Measurements from ENCODE around the gene PTGES2.

PTGES2 gene

DNA sequence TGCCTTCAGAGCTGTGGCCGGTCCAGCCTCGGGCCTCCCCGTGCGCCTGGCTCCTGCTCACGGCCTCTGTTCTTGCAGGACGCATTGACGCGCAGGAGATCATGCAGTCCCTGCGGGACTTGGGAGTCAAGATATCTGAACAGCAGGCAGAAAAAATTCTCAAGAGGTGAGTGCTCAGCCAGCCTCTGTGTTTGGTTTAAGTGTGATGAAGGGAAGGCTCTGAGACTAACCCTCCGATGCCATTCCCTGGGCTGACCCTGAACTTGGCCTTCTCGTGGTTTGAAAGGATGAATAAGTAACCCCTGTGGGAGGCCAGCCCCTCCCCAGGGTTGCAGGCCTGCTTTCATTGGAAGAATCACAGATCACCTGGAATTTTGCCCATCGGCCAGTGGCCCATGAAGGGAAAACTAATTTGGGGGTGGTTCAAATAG is 26.3 kb downstream of the PTGES2 start:
- peak overlapping the region; percentile 86 to 88 for H3K27ac ChIP-seq
- peaks cover 0 to 53% (median 43%) of the 10 kb centered on the region in 4 donors for H3K4me1 ChIP-seq
- H3K9me3 ChIP-seq: no peaks in the 10 kb centered on the region
- H3K4me3 ChIP-seq: no peak overlapping the region
- TF ChIP-seq, protein P1, sequence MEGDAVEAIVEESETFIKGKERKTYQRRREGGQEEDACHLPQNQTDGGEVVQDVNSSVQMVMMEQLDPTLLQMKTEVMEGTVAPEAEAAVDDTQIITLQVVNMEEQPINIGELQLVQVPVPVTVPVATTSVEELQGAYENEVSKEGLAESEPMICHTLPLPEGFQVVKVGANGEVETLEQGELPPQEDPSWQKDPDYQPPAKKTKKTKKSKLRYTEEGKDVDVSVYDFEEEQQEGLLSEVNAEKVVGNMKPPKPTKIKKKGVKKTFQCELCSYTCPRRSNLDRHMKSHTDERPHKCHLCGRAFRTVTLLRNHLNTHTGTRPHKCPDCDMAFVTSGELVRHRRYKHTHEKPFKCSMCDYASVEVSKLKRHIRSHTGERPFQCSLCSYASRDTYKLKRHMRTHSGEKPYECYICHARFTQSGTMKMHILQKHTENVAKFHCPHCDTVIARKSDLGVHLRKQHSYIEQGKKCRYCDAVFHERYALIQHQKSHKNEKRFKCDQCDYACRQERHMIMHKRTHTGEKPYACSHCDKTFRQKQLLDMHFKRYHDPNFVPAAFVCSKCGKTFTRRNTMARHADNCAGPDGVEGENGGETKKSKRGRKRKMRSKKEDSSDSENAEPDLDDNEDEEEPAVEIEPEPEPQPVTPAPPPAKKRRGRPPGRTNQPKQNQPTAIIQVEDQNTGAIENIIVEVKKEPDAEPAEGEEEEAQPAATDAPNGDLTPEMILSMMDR (IDR thresholded peaks at IDR 0.05): no peak
- H3K36me3 ChIP-seq: peaks cover 48 to 52% (median 49%) of the 10 kb centered on the region in 3 donors
- intact Hi-C loops (cut with DNase I; ENCODE audit: low total_unique reads): no loop called here
- no peaks in the 10 kb centered on the region for H3K27me3 ChIP-seq
- DNase-seq: no peak

DNA sequence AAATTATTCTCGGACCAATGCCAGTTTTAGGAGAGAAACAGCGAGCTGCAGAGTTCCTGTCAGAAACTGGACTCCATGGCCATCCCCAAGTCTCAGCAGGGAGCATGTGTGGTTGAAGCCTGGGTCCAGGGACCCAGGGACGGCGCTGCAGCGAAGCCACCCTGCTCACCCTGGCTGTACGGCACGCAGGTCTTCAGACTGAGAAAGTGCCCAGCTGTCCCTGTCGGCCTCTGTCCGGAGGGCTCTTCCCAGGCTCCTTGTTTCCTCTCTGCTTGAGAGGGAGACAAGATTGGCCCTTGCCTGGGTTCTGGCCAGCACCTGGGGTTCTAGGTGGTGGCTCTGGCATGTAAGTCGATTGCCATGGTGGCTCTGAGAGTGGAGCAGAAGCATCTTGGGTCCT is 26.9 kb downstream of the PTGES2 start:
- peak overlapping the region; percentile 86 to 88 for H3K27ac ChIP-seq
- intact Hi-C loops (cut with DNase I; ENCODE audit: low total_unique reads): no loop called here
- no peak for DNase-seq
- TF ChIP-seq, protein P1 (IDR thresholded peaks at IDR 0.05): no peak
- H3K4me3 ChIP-seq: peak overlapping the region in 1 of 2 donors; percentile 58
- H3K9me3 ChIP-seq: no peaks in the 10 kb centered on the region
- no peaks in the 10 kb centered on the region for H3K27me3 ChIP-seq
- peaks cover 41 to 46% (median 43%) of the 10 kb centered on the region in 3 donors for H3K36me3 ChIP-seq
- H3K4me1 ChIP-seq: peaks cover 0 to 55% (median 43%) of the 10 kb centered on the region in 4 donors

DNA sequence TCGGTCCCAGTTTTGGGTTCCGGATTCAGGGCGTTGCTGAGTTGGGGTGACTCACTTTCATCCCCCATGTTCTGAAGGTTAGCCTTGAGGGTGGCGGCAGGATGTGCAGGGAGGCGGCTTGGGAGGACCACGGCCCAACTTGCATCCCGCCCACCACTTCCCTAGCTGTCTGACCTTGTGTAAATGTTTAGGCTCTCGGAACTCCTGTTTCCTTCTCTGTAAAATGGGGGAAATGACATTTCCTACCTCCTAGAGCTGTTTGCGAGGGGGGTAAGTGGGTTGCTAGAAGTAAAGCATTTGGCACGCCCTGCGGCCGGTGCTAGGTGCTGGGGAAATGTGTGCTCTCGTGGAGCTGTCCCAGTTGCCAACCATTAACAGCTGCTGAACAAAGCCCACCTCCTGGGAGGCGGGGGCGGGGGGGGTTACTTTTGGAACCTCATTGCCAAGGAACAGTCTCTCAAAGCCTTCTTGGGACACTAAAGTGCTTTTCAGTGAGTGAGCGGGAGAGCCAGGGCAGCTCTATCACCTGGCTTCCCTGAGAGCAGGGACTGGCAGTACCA is 27.5 kb downstream of the PTGES2 start:
- peak overlapping the region; percentile 54 to 58 for H3K4me3 ChIP-seq
- intact Hi-C loops (cut with DNase I; ENCODE audit: low total_unique reads): no loop called here
- H3K27me3 ChIP-seq: no peaks in the 10 kb centered on the region
- no peaks in the 10 kb centered on the region for H3K9me3 ChIP-seq
- peaks cover 0 to 61% (median 46%) of the 10 kb centered on the region in 4 donors for H3K4me1 ChIP-seq
- no peak for DNase-seq
- TF ChIP-seq, protein P1 (IDR thresholded peaks at IDR 0.05): no peak
- peaks cover 37 to 40% (median 38%) of the 10 kb centered on the region in 3 donors for H3K36me3 ChIP-seq
- H3K27ac ChIP-seq: peak overlapping the region; percentile 86 to 88

DNA sequence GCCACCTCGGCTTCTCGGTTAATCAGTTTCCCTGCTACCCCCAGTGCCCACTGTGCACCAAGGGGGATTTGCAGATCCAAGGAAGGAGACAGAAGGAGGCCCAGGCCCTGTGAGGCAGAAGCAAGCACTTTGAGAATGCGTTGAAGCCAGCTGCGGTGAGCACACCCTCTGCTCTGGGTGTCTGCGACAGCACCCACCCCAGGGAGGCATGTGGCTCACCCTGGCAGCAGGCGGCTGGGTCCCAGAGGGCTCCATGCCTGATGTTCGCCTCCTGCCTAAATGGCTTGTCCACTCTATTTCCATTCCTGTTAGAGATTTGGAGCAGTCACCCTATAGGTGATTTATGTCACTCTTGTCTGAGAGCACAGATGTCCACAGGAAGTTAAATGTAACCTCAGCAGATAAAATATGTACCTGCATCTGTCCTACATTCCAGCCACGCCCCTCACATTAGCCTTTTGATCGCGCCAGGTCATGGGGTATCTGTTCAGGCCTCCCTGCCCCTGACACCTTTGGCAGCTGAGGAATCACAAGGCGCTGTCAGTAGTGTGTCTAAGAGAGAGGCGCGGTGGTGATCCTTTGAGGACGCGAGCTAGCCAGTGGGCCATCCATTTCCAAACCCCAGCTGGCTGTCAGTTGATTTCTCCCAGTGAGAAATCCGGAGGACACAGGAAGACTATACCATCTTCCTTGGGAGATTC is 28.1 kb downstream of the PTGES2 start:
- peaks cover 5 to 66% (median 52%) of the 10 kb centered on the region in 4 donors for H3K4me1 ChIP-seq
- peak overlapping the region; percentile 86 to 88 for H3K27ac ChIP-seq
- H3K27me3 ChIP-seq: no peaks in the 10 kb centered on the region
- intact Hi-C loops (cut with DNase I; ENCODE audit: low total_unique reads): no loop called here
- DNase-seq: no peak
- peaks cover 33 to 36% (median 35%) of the 10 kb centered on the region in 3 donors for H3K36me3 ChIP-seq
- TF ChIP-seq, protein P1 (IDR thresholded peaks at IDR 0.05): no peak
- H3K9me3 ChIP-seq: no peaks in the 10 kb centered on the region
- H3K4me3 ChIP-seq: peak overlapping the region; percentile 54 to 58

DNA sequence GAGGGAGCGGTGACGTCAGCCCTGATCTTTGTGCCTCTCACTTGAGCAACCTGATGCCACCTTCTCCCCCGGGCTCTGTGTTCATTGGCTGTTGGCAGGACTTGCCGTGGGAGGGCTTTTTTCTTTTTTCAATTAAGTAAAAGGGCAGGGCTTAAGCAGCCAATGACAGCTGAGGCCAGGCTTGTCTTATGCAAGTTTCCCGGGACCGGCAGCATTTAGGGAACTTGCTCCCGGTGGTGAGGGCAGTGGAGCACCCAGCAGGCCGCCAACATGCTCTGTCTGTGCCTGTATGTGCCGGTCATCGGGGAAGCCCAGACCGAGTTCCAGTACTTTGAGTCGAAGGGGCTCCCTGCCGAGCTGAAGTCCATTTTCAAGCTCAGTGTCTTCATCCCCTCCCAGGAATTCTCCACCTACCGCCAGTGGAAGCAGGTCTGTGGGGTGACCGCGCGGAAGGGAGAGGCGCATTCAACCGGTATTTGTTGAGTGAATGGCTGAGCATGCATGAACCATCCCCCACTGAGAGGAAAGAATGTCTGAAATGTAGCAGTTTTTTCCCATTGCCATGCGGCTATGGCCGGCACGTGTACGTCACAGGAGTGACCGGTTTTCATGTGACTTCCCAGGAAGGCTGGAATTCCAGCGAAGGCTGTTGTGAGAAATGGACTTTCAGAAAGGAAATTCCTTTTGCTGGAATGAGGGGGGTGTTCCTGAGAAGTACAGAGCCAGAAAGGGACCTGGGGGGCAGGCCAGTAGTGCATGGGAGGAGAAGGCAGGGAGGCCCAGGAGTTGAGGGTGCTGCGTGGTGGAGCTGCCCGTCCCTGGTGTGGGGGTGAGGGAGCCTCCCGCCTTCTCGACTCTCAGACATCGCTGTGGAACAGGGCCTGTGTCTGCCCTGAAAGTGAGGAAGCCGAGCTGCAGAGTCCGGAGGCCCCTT is 29.0 kb downstream of the PTGES2 start:
- Histone ChIP-seq H3K27ac (peak overlapping the region; percentile 86 to 88), H3K4me1 (peaks cover 9 to 67% (median 57%) of the 10 kb centered on the region in 4 donors), H3K9me3 (no peaks in the 10 kb centered on the region), H3K4me3 (peak overlapping the region; percentile 54 to 58), H3K27me3 (no peaks in the 10 kb centered on the region), H3K36me3 (peaks cover 25 to 28% (median 26%) of the 10 kb centered on the region in 3 donors)
- intact Hi-C loops (cut with DNase I; ENCODE audit: low total_unique reads): no loop called here
- TF ChIP-seq, protein P1 (IDR thresholded peaks at IDR 0.05): no peak
- peak; percentile 96 to 98 for DNase-seq

Measured in tibial artery (tissue), 4 donors.